Activated CD4-positive, CD25-positive, alpha-beta regulatory T cell treated with anti-CD3 and anti-CD28 coated beads, Interleukin-2, amount 50 U/mL, for 16 hours (primary cell): ENCODE measurements around the gene ABHD18.

Source experiments
- DNase-seq: peaks from one replicate; pipeline ENCODE4 v3.0.0-alpha.2; 2020; ENCODE audit warnings: low read depth, low spot score

Gene ABHD18

DNA sequence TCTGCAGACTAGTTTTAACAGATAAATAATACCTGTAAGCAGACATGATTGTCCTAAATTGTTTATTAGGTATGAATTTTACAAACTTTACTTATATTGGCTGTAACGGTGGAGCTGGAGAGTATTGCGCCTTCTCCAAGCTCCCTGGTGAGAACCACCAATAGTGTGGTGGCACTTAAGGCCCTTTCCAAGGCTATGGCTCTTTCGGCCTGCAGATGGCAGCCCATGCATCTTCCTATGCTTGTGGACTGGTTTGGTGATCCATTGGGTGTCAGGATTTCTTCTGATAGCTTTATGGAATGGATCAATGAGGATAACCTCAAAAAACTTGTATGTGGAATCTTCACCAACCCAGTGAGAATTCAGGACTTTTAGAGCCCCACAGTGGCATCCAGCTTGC, 103.7 kb downstream of the ABHD18 start:
- no peak for DNase-seq

- DNase-seq = no peak
These were observed 111.3 kb downstream of the ABHD18 start for GRCh38 chr4:128076464-128076863.
